Heart right ventricle (tissue), 16 donors: ENCODE data around the gene WDR86. TPM values are rescaled to one million over a fixed set of nuclear protein-coding genes. Genes with fewer than 3 reads are reported as not detected.

ENCODE experiments used
- ATAC-seq, 8 donors: fragments of 200-7000 bp; cut with Tn5 transposase; one replicate each; pipeline ENCODE4 v1.9.1; 2020; ENCODE audit warnings: mild to moderate bottlenecking in 8 of 8, moderate library complexity in 8 of 8, moderate number of reproducible peaks in 1 of 8
- DNase-seq, 2 donors: peaks; one replicate each; pipeline ENCODE4 v3.0.0-alpha.2; 2020
- H3K27ac ChIP-seq, 10 donors: fragments of 200-600 bp; sonication (generic) in 2 of 10; one replicate each; pipeline versions ENCODE4 v1.5.0 to v1.8.0; 2020 to 2022; ENCODE audit warnings: mild to moderate bottlenecking in 3 of 10
- H3K27me3 ChIP-seq, 7 donors: fragments of 200-600 bp; one replicate each; pipeline ENCODE4 v1.8.0; 2021 to 2022; ENCODE audit warnings: mild to moderate bottlenecking in 2 of 7
- H3K36me3 ChIP-seq, 9 donors: fragments of 200-600 bp; sonication (generic) in 1 of 9; one replicate each; pipeline versions ENCODE4 v1.5.0 to v1.8.0; 2020 to 2022; ENCODE audit warnings: mild to moderate bottlenecking in 2 of 9
- H3K4me1 ChIP-seq, 9 donors: fragments of 200-600 bp; sonication (generic) in 1 of 9; one replicate each; pipeline versions ENCODE4 v1.5.0 to v1.8.0; 2020 to 2022; ENCODE audit warnings: mild to moderate bottlenecking in 4 of 9
- H3K4me3 ChIP-seq, 10 donors: fragments of 200-600 bp; sonication (generic) in 2 of 10; one replicate each; pipeline versions ENCODE4 v1.5.0 to v1.8.0; 2020 to 2022; ENCODE audit warnings: mild to moderate bottlenecking in 7 of 10, moderate library complexity in 2 of 10
- H3K9me3 ChIP-seq, 11 donors: fragments of 200-600 bp in 10 of 11; sonication (generic) in 2 of 11; one replicate each; pipeline versions ENCODE4 v1.5.0 to v1.8.0; 2013 to 2022; ENCODE audit warnings: mild to moderate bottlenecking in 2 of 11, control low read depth in 1 of 11, moderate library complexity in 1 of 11
- WGBS, 2 donors: extraction: QIAGEN DNeasy Blood & Tissue Kit; methylation state at CpG; one replicate each; pipeline ENCODE4 v1.1.7; 2013; ENCODE audit warnings: inconsistent platforms in 1 of 2; 5-methylcytosine and 5-hydroxymethylcytosine counted together
- intact Hi-C, 10 donors: fragments of 100-400 bp; cut with DNase I; formaldehyde crosslinking; loops; one replicate each; pipeline versions ENCODE4 v1.11.1 to v1.14.2; 2022
- microRNA-seq, 2 donors: library from miRNA; unstranded; fragments of <30 nt; microRNA quantifications; one replicate each; pipeline ENCODE4 v1.2.0, GENCODE V29; 2021
- polyA plus RNA-seq, 2 donors: library from polyadenylated mRNA; stranded (reverse); fragments of 200-250 nt; gene quantifications; one replicate each; pipeline ENCODE4 v1.2.3, GENCODE V29; 2013
- total RNA-seq, 10 donors: library from RNA; stranded (reverse); fragmentation: NEBNext Ultra II Directional in 3 of 10; extraction: Animal tissue kit (Norgen Biotek cat#: 25700) in 3 of 10; gene quantifications; one replicate each; pipeline versions ENCODE4 v1.2.1 to v1.2.4, GENCODE V29; 2021 to 2023
- TF ChIP-seq, protein P1 (sequence below), 9 donors: fragments of 200-600 bp; sonication (generic) in 2 of 9; IDR thresholded peaks; one replicate each; pipeline versions ENCODE4 v1.5.0 to v1.8.0; 2021 to 2022; ENCODE audit warnings: antibody characterized with exemption in 9 of 9, mild to moderate bottlenecking in 5 of 9, moderate library complexity in 1 of 9
- donor health status: Arrhythmogenic right ventricular cardiomyopathy.
- donor health status: ischemic (EF 13 %, LVEDD 7.1; RV severe dilation, severe dysfunction).
- donor health status: healthy with polysubstance abuse.
- donor health status: DM: no; HTN: yes; CAD: no.
- donor health status: DM: no; HTN: no; CAD: no.
- donor health status: ischemic (EF 25% LVEDD 6.9; RV normal size, moderate dysfunction).
- donor health status: ischemic (EF 25% LVEDD 5.7; RV mildly dilated, moderate dysfunction).
- donor health status: healthy.
- donor health status: DM: yes; HTN: yes; CAD: no.
- donor health status: Ischemic cardiomyopathy.
- donor health status: ischemic (EF 35%, LVEDD 5.7; RV mildly dilated, moderate dysfunction).
- donor health status: nonischemic (EF 11% LVEDD 7.7; RV severe dilation, severe dysfunction).
- donor health status: DM: yes; HTN: yes; CAD: no.
- donor health status: PGD.
- donor health status: ischemic (EF 29% LVEDD 5.4; RV normal size, mild dysfunction).
- donor health status: nonischemic (EF 23%, LVEDD 6.1; RV moderate dilation, normal function).

The WDR86 gene
- total and polyA plus RNA-seq, 12 donors, result 0.15 to 0.52 (median 0.25) TPM; not detected in 3

DNA sequence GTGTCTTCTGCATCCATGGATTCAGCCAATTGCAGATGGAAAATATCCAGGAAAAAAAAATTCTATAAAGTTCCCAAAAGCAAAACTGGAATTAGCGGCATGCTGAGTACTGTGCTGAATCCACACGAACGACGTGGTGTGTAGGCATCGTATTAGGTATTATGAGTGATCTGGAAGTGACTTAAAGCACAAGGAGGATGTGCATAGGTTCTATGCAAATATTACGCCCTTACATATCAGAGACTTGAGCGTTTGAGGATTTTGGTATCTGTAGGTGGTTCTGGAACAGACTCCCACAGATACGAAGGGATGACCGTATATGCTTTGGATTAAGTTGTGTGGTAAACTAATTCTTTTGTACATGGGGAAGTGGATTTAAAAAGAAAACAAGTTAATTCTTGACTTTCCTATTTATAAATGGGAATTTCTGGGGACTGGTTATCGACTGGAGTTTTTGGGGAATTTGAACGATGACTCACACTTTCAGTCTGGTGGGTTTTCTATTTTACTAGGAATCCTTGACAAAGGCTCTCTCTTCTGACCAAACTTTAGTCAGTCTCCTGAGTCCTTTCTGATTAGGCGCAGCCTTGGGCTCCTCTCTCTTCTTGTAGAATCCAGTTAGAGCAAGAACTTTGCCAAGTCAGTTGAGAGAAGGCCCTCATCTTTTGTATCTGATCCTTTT lies 73.7 kb downstream of the WDR86 start:
- intact Hi-C loops, result no loop called here
- Histone ChIP-seq H3K36me3 (no peaks in the 10 kb centered on the region), H3K4me1 (peaks cover 0 to 24% (median 3%) of the 10 kb centered on the region in 9 donors), H3K27ac (no peak overlapping the region), H3K9me3 (peaks cover 0 to 10% (median 0%) of the 10 kb centered on the region in 11 donors), H3K27me3 (no peaks in the 10 kb centered on the region), H3K4me3 (no peak overlapping the region)
- DNase-seq (no peak), ATAC-seq (no peak)
- TF ChIP-seq, protein P1, sequence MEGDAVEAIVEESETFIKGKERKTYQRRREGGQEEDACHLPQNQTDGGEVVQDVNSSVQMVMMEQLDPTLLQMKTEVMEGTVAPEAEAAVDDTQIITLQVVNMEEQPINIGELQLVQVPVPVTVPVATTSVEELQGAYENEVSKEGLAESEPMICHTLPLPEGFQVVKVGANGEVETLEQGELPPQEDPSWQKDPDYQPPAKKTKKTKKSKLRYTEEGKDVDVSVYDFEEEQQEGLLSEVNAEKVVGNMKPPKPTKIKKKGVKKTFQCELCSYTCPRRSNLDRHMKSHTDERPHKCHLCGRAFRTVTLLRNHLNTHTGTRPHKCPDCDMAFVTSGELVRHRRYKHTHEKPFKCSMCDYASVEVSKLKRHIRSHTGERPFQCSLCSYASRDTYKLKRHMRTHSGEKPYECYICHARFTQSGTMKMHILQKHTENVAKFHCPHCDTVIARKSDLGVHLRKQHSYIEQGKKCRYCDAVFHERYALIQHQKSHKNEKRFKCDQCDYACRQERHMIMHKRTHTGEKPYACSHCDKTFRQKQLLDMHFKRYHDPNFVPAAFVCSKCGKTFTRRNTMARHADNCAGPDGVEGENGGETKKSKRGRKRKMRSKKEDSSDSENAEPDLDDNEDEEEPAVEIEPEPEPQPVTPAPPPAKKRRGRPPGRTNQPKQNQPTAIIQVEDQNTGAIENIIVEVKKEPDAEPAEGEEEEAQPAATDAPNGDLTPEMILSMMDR (IDR thresholded peaks at IDR 0.05), result no peak
- WGBS, 2 donors, result 87 to 90% methylated on average over 12 of the region's 12 CpGs

DNA sequence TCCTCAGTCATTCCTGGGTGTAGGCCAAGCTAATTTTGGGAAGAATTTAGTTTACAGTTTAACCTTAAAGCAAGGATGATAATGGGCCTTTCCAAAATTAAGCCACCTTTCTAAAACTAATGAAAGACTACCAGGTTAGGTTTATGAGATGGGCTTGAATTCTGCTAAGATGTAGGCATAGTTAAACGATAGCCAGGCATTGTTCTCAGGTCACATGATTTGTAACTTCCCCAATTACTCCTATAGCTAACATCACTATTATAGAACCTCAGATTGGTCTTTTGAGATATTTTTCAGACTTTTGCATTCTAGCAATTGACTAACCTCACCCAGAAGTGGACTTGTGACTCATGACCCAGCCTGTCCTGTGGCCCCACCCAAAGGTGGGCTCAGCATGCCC lies 75.2 kb downstream of the WDR86 start:
- intact Hi-C loops, result no loop called here
- H3K36me3 ChIP-seq, result no peaks in the 10 kb centered on the region
- ATAC-seq, result no peak
- 60 to 65% methylated on average over 1 of the region's 1 CpG for WGBS, 2 donors
- H3K27ac ChIP-seq, result no peak overlapping the region
- DNase-seq, result no peak
- H3K9me3 ChIP-seq, result peaks cover 0 to 10% (median 0%) of the 10 kb centered on the region in 11 donors
- TF ChIP-seq, protein P1 (IDR thresholded peaks at IDR 0.05), result no peak
- H3K4me1 ChIP-seq, result peaks cover 0 to 8% (median 0%) of the 10 kb centered on the region in 9 donors
- H3K4me3 ChIP-seq, result no peak overlapping the region
- H3K27me3 ChIP-seq, result no peaks in the 10 kb centered on the region

Small RNA genes lying within 50 kb of the gene (microRNA-seq; reads per million reads assigned to microRNA genes)
- 0 reads per million in 2 donors for gene MIR3907

Other genes with a start within 250 kb of the WDR86 start
- 1 to 10 TPM in 2 of 10 donors, under 1 TPM in 5, not detected in 3; 0.30 to 2.0 (median 0.93) TPM for gene GBX1, start 242.3 kb downstream of the WDR86 start, total RNA-seq
- gene GBX1, start 242.3 kb downstream of the WDR86 start, polyA plus RNA-seq, result 1 to 10 TPM in 1 of 2 donors, under 1 TPM in 1; 0.04 to 1.0 TPM
- gene ASB10, start 222.8 kb downstream of the WDR86 start, total RNA-seq, result 10 to 100 TPM; 17.5 to 44.6 (median 29.1) TPM
- 10 to 100 TPM in 1 of 2 donors, 1 to 10 TPM in 1; 7.2 to 63.4 TPM for gene ASB10, start 222.8 kb downstream of the WDR86 start, polyA plus RNA-seq
- not detected for gene H2BK1, start 199.6 kb downstream of the WDR86 start, total RNA-seq
- gene H2BK1, start 199.6 kb downstream of the WDR86 start, polyA plus RNA-seq, result not detected
- 10 to 100 TPM; 25.2 to 33.8 (median 29.5) TPM for gene ABCF2, start 182.8 kb downstream of the WDR86 start, total RNA-seq
- 10 to 100 TPM; 13.0 to 35.2 TPM for gene ABCF2, start 182.8 kb downstream of the WDR86 start, polyA plus RNA-seq
- 10 to 100 TPM; 12.1 to 22.4 (median 17.4) TPM for gene CHPF2, start 177.6 kb downstream of the WDR86 start, total RNA-seq
- 10 to 100 TPM; 19.2 to 20.9 TPM for gene CHPF2, start 177.6 kb downstream of the WDR86 start, polyA plus RNA-seq
- 100 to 1,000 TPM in 5 of 10 donors, 10 to 100 TPM in 5; 78.0 to 119 (median 97.6) TPM for gene SMARCD3, start 161.3 kb downstream of the WDR86 start, total RNA-seq
- gene SMARCD3, start 161.3 kb downstream of the WDR86 start, polyA plus RNA-seq, result 100 to 1,000 TPM in 1 of 2 donors, 10 to 100 TPM in 1; 77.7 to 175 TPM
- 10 to 100 TPM; 36.7 to 53.0 (median 43.9) TPM for gene NUB1, start 68.2 kb downstream of the WDR86 start, total RNA-seq
- 10 to 100 TPM; 22.6 to 23.8 TPM for gene NUB1, start 68.2 kb downstream of the WDR86 start, polyA plus RNA-seq
- under 1 TPM in 2 of 10 donors, not detected in 8; 0.15 to 0.72 TPM for gene CRYGN, start 30.1 kb upstream of the WDR86 start, total RNA-seq
- gene CRYGN, start 30.1 kb upstream of the WDR86 start, polyA plus RNA-seq, result under 1 TPM; 0.07 to 0.29 TPM
- 100 to 1,000 TPM in 8 of 10 donors, 10 to 100 TPM in 2; 87.0 to 166 (median 104) TPM for gene RHEB, start 109.9 kb upstream of the WDR86 start, total RNA-seq
- gene RHEB, start 109.9 kb upstream of the WDR86 start, polyA plus RNA-seq, result 100 to 1,000 TPM in 1 of 2 donors, 10 to 100 TPM in 1; 56.0 to 174 TPM